Smooth muscle cell of the brain vasculature (primary cell): Measurements from ENCODE around the gene TSPAN11.

Source experiments
- DNase-seq: peaks from one replicate; pipeline ENCODE4 v3.0.0-alpha.2; 2012; ENCODE audit warnings: low read depth, low spot score

TSPAN11 gene

DNA sequence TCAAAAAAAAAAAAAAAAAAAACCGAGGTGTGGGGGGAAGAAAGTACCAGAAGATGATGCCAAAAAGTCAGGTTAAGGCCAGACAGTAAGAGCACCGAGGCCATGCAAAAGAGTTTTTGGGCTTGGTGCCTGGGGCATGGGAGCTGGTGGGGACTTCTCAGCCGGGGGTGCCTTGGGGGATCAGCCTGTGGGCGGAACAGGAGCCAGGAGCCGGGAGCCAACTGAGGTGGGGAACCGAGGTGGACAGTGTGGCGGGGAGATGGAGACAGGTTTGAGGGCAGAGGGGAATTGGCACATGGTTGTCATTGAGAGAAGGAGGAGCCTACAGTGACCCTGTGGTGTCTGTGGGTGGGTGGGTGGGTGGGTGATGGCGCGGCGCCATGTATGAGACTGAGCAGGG, 33.2 kb downstream of the TSPAN11 start:
- DNase-seq = no peak

DNA sequence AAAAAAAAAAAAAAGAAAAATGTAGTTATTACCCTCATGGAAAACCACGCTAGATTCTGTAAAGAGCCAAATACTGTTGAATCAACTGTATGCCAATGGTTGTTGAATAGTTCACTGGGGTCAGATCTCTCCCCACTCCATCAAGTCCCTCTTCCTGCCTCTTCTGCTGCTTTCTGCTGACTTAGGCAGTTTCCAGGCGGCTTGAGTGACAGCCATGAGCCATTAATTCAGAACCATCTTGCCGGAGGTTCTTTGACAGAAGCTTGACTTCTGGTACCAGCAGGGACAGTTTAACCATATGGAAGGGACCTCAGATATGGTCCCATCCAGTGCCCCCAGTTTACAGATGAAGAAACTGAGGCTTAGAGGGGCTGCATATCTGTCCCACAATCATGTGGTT, 34.5 kb downstream of the TSPAN11 start:
- no peak for DNase-seq

GRCh38 chr12:30962047-30962446, 35.5 kb downstream of the TSPAN11 start:
- no peak for DNase-seq

GRCh38 chr12:30963709-30964564, 37.4 kb downstream of the TSPAN11 start:
- DNase-seq = no peak

DNA sequence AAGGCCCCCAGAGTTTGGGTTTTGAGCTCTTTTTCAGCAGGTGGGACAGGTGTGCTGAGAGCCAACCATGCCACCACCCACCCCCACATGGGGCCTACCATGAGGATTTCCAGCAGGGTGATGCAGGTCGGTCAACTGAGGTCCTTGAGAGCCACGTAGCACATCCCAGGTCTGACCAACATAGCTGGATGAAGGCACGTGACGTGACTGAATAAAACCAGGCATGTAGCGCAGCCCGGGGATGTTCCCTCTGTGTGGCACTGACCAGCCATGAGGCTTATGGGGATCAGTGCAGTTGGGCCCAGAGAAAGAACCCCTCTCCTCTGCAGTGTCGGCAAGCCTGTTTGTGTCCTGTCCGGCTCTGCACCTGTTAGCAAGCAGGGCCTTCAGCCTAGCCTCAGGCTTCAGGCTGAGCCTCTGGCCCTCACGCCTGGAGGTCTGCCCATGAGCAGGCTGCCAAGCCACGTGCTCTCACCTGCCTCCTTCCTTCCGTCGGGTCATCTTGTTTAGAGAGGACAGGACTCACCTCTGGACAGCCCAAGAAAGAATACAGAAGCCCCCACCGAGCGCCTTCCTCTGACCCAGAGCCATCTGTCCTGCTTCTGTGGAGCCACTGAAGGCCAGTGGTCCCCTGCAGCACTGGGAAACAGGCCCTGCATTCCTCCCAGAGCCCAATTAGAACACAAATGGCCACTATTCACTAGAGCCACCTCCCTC, 38.5 kb downstream of the TSPAN11 start:
- DNase-seq = no peak

GRCh38 chr12:30965613-30965985, 39.1 kb downstream of the TSPAN11 start:
- no peak for DNase-seq

DNA sequence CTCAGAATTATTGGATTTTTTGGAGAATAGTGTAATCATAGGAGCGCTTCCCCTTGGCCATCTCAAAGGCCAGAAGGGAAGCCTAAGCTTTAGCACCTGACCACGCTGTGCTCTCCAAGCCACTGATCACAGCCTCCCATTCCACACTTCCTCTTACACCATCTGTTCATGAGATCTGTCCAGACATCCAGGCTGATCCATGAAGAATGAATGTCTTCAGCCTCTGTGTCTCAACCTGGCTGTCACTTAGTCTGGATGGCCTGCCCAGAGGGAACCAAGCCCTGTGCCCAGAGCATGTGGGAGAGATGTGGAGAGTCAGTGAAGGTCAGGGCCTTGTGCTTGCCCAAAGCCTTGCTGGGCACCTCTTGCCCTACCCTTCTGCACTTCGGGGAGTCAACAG, 40.5 kb downstream of the TSPAN11 start:
- DNase-seq = no peak

- no peak for DNase-seq
Measured at GRCh38 chr12:30968211-30968610, 41.7 kb downstream of the TSPAN11 start.

GRCh38 chr12:30969006-30969405, 42.5 kb downstream of the TSPAN11 start:
- no peak for DNase-seq

DNA sequence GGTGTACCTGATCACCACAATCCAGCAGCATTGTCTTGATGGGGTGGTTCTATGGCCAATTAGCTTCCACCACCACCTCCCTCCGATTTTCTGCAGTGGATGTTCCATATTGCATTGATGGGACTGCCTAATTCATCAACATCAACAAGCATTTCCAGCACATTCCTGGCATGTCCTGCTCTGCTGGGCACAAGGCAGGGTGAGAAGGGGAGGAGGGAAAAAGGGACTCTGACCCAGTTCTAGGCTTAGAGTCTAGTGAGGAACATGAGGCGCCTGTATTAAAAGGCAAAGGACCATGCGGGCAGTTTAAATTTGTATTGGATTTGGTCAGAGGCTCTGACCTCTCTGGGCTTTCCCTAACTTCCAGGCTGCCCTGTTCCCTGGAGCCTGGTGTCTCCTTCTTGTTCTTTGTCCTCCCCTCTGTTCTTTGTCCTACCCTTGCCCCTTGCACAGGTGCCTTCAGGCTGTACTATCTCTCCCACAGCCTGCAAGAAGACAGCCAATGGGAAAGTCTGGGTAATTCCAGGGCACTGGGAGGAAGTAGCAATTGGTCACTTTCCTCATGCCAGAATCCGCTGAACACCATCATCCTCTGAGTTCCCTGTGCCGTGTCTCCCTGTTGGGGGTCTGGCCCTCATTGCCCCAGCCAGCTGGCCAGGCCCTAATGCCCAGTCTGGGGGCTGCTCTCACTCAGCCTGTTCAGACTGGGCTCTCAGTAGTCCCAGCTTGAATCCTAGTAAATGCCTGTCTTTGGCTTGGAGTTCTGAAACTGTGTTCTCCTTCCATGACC, 43.3 kb downstream of the TSPAN11 start:
- DNase-seq = no peak

DNA sequence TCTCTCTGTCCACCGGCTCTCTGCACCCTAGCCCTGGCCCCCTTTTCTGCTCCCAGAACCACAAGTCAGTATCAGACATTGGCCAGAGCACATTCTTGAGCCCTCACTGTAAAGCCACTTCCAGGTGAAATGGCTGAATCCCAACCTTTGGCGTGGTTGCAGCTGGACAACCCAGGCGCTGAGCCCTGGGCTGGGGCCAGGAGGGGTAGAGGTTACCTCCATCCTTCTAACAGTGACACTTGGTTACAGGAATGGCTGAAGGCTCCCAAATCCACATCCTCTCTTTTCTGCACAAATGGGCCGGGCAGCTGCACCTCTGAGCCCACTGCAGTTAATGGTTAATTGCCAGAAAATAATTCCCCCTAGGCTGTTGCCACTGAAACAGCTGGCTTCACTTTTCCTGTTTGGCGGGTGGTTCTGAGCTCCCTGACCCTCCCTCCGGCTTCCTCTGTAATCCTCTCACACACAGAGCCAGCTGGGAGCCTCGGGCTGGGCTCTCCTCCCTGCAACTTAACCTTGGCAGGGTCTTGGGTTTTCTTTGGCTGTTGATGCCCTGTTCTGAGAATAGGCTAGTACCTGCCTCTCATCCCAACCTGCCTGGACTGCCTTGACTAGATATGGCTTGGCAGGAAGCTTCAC, 44.1 kb downstream of the TSPAN11 start:
- no peak for DNase-seq

- DNase-seq = no peak
Measured at GRCh38 chr12:30972035-30972434, 45.5 kb downstream of the TSPAN11 start.

DNA sequence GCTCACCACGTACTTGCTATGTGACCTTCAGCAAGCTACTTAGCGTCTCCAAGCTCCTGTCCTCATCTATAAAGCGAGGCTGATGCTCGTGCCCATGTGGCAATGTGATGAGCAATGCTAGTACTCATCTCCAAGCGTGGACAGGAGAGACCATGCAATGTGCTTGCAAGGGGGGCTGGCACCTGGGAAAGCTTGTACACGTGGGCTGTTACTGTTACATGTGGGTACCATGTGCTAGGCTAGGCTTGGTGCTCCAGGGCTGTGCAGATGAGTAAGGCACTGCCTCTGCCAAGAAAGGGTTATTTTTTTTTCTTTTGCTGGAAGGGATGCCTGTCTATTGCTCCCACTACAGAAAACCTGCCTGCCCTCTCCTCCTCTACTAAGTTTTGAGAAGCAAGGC, 46.6 kb downstream of the TSPAN11 start:
- DNase-seq = no peak

GRCh38 chr12:30973830-30974229, 47.3 kb downstream of the TSPAN11 start:
- DNase-seq = no peak

- no peak for DNase-seq
Measured at GRCh38 chr12:30974746-30975500, 48.4 kb downstream of the TSPAN11 start.

GRCh38 chr12:30975581-30975980, 49.0 kb downstream of the TSPAN11 start:
- DNase-seq = no peak

- no peak for DNase-seq
Measured at GRCh38 chr12:30976206-30976605, 49.7 kb downstream of the TSPAN11 start.

- DNase-seq = no peak
Measured at GRCh38 chr12:30977124-30977523, 50.6 kb downstream of the TSPAN11 start.

DNA sequence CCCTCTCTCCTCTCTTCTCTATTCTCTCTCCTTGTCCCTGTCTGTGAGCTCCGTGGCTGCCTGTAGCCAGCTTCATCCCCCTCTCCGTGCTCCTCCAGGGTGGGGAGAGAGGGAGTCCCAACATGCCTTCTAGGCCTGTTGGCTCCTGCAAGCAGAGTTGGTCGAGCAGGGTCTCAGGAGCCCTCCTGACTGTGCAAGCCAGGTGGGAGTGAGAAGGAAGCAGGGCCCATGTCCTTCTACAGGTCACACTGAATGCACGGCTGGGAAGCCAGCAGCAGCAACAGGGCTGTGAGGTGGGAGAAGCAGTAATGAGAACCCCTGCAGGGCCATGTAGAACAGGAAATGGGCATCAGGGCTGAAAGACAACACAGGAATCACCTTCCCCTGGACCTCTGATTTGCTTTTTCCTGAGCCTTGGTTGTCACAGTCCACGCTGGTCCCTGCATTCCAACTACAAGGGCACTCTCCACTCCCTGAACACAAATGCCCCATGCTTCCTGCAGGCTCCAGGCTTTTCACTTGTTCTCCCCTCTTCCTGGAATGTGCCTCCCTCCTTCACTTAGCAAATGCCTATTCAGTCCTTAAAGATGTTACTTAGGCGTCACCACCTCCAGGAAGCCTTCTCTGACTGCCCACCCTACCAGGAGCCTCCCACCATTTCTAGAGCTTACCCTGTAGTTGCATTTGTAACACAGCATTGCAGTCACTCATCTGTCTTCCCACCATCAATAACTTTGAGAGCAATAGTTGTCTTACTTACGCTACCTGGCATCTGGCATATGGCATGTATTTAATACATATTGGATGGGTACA, 51.2 kb downstream of the TSPAN11 start:
- DNase-seq = no peak

GRCh38 chr12:30978639-30979038, 52.1 kb downstream of the TSPAN11 start:
- no peak for DNase-seq
